Hematopoietic multipotent progenitor cell treated with erythropoietin and hydrocortisone succinate and interleukin-3 and kit ligand, for 17 days (in vitro differentiated cells): ENCODE data around the gene NELFB.

ENCODE experiments used
- DNase-seq: peaks from one replicate; pipeline ENCODE4 v3.0.0-alpha.2; 2015; ENCODE audit warnings: low spot score

The NELFB gene

DNA sequence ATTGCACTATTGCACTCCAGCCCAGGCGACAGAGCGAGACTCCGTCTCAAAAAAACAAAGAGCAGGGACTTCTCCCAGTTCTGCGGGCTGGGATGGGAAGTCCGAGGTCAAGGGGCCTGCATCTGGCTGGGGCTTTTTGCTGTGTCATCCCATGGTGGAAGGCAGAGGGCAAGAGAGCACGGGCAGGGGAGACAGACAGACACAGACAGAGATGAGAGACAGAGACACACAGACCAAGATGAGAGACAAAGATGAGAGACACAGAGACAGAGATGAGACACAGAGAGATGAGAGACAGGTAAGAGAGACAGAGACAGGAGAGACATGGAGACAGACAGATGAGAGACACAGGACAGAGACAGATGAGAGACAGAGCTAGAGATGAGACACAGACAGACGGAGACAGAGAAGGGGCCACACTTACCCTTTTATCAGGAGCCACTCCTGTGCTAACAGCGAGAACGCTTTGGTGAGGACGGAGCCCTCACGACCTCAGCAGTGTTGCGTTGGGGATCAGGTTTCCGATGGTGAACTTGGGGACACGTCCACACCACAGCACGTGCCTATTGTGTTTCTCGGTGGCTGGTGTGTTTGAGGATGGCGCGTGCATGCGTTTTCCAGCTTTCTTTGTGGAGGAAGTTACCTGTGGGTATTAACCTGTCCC lies 13.5 kb downstream of the NELFB start:
- DNase-seq: no peak

- DNase-seq: no peak
Observed at GRCh38 chr9:137269231-137269772, 14.2 kb downstream of the NELFB start.

DNA sequence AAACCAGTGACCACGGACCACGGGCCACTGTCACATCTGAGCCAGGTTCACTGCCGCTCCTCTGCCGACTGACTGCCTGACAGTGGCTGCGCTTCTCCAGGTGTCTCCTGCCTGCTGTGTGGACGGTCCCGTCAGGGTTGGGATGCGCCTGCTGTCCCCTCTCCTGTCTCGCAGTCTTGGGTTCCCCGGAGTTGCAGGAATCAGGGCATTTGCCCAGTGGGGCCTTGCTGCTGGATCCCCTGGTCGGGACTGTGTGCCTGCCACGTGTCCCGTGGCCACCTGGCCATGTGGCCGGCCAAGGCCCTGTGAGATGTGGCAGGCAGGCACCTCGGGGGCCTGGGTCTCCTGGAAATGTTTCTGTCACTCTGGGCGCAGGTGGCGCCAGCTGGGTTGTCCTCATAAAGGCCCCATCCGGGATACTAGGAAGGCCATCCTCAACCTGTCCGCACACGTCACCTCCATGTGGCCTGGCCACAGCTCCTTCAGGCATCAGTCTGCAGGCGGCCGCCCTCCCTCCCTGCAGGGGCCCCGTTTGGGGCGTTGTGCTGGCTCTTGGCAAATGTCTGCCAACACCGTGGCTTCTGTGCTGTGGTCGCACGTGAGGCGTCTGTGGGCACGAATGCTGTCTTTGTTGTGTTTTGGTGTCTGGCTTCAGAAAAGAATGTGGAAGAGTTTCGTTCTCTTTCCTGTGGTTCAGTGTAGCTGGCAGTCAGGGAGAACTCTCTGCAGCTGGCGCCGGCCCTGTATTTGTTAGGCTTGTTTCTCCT lies 16.0 kb downstream of the NELFB start:
- no peak for DNase-seq

- DNase-seq: no peak
Observed at GRCh38 chr9:137271696-137272076, 16.6 kb downstream of the NELFB start.

- no peak for DNase-seq
Observed at GRCh38 chr9:137272241-137273094, 17.3 kb downstream of the NELFB start.

- DNase-seq: no peak
Observed at GRCh38 chr9:137273095-137273490, 18.0 kb downstream of the NELFB start.

- DNase-seq: no peak
Observed at GRCh38 chr9:137273611-137274320, 18.6 kb downstream of the NELFB start.

GRCh38 chr9:137275203-137275587 lies 20.1 kb downstream of the NELFB start:
- DNase-seq: no peak

DNA sequence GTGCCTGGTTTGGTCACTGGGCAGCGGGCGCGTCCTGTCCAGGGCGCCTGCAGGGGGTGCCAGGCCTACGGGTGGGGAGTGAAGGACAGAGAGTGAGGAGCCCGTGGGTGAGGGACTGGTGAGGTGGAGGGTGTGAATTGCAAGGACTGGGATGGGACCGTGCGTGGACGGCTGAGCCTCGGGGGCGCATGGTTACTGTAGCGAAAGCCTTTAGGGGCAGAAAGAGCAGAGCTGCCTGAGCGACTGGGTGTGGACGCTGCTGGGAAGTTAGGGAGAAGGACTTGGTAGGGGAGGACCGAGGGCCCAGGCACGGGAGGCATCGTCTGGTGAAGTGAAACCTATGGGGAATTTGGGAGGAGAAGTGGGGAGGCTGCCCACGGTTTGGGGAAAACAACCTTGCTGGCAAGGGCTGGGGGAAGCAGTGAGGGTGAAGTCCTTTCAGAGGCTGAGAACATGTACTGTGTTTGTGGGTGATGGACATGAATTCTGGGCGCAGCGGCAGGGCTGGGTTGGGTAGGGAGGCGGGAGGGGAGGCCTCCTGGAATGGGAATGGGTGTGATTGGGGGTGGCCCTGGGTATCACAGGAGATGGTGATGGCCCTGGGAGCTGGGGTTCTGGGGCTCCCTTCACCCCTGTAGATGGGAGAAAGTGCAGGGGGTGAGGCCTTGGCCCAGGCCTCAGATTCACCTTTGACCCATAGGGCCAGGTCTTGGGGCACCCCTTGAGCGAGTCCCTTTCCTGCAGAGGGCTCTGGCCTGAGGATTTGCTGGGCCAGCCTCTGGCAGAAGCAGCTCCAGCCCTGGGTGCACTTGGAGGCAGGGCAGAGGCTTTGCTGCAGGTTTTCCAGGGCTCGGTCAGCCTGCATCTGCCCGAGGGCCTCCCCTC lies 20.7 kb downstream of the NELFB start:
- DNase-seq: no peak

- DNase-seq: no peak
Observed at GRCh38 chr9:137276473-137277328, 21.6 kb downstream of the NELFB start.

DNA sequence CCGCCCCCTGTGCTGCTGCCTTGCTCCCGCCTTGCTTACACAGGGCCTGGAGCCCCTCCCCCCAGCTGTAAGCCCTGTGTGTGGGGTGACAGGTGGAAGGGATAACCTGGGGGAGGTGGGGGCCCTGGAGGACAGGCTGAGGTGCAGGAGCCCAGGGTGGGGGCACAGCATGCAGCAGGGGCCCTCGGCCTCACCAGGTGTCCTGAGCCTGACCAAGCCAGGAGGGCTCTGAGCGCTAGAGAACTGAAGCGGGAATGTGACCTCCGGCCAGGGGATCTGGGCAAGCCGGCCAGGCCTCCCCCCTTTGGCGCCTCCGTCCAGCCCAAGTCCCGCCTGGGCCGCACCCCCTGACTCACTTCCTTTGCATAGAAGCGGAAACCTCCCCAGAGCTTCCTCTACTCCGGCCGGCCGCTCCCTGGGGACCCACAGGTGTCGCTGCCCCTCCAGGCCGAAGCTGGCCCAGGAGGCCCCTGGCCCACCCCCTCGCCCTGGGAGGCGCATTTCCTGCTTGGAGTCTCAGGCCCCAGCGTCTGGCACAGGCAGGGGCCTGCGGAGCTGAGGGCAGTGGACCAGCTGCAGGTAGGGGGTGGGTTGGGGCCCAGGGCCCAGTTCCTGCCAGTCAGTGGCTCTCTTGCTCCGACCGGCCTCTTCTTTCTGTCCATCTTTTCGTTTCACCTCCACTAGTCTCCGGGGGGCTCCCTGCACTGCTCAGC lies 22.4 kb downstream of the NELFB start, which contains the start of gene TOR4A:
TOR4A (plus strand) TSS at position 398 of the 713 bp plus-strand sequence. CDS start 964 bp downstream, outside the sequence.
- DNase-seq: no peak

DNA sequence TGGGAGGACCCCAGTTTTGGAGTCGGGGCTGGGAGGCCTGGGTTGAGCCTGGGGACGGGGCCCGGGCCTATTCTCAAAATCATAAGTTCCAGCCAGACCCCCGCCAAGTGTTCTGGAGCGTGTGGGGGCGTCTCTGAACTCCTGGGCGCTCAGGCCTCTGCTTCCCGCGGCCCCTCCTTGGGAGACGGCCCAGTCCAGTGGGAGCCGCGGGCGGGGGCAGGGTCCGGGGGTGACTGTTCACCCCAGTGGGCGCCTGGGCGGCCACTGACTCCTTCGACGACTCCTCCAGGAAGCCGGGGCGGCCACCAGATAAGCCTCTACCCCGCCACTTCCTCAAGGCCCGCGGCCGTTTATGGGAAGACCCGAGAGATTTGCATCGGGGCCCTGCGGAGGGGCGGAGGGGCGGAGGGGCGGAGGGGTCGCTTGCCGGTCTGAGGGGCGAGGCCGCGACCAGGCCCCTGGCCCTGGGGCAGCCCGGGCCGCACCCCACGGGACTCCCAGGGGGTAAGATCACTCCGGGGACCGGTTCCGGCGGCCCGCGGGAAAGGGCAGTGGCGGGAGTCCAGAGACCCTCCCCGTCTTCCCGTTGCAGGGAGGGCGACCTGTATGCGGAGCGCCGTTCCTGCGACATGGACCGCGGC lies 23.1 kb downstream of the NELFB start:
- no peak for DNase-seq

DNA sequence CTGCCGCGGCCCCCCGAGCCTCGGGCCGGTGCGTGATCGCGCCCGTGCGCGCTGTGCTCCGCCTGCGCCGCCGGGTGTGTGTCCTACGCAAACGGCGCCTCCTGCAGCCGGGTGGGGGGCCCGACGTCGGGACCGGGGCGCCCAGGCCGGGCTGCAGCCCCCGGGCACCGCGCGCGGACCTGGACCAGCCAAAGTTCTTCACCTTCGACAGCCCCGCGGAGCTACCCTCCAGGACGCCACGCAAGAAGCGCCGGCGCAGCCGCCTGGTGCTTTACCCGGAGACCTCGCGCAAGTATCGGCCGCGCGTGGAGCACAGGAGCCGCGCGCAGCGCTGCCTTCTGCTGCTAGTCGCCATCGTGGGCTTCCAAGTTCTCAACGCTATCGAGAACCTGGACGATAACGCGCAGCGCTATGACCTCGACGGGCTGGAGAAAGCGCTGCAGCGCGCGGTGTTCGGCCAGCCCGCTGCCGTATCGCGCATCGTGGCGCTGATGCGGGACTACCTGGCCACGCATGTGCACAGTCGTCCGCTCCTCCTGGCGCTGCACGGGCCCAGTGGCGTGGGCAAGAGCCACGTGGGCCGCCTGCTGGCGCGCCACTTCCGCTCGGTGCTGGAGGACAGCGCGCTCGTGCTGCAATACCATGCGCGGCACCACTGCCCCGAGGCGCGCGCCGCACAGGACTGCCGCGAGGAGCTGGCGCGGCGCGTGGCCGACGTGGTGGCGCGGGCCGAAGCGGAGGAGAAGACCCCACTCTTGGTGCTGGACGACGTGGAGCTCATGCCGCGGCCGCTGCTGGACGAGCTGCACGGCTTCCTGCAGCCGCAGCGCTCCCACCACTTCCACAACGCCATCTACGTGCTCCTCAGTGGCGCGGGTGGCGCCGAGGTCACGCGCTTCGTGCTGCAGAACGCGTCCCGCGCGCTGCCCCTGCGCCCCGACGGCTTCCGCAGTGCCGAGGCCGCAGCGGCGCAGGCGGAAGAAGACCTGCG lies 23.9 kb downstream of the NELFB start:
- DNase-seq: no peak

- no peak for DNase-seq
Observed at GRCh38 chr9:137279741-137280473, 24.8 kb downstream of the NELFB start.

- DNase-seq: no peak
Observed at GRCh38 chr9:137280474-137281344, 25.6 kb downstream of the NELFB start.
